ENCODE results near the gene AUTS2. TPM values are rescaled to one million over a fixed set of nuclear protein-coding genes. Genes with fewer than 3 reads are reported as not detected.

Gene AUTS2
- total and polyA plus RNA-seq, 10 of the 15 experiments (the other 5 are each of a cell fraction or from before 2014, with no cell fraction given), result 6.4 to 55.6 (median 21.6) TPM

Small RNAs within 50 kb of the gene (small RNA-seq; reads per million reads assigned to genes)
- gene AC073873.1, result not detected

Measured in GM12878 (cell line).